HG03565 (cell line): ENCODE results near the gene LAMB2.

Experiments used
- ATAC-seq: cut with Tn5 transposase; IDR thresholded peaks from one replicate; pipeline ENCODE4 v1.9.1; 2021; ENCODE audit warnings: mild to moderate bottlenecking, moderate library complexity; ENCODE audit not compliant: unreplicated experiment

The LAMB2 gene

GRCh38 chr3:49161808-49162530 is 29.1 kb upstream of the LAMB2 start:
- no peak for ATAC-seq

DNA sequence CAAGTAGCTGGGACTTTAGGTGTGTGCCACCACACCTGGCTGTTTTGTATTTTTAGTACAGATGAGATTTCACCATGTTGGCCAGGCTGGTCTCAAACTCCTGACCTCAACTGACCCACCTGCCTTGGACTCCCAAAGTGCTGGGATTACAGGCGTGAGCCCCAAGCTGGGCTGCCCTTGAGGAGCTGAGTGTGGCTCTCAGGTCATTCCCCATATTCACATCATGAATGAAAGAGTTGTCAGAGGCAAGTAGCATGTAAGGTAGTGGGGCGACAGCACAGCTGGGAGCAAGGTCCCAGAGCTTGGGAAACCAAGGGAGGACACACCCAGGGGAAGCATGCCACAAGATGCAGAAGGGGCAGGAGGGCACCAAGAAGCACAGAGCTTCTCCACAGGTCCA is 28.3 kb upstream of the LAMB2 start:
- no peak for ATAC-seq

DNA sequence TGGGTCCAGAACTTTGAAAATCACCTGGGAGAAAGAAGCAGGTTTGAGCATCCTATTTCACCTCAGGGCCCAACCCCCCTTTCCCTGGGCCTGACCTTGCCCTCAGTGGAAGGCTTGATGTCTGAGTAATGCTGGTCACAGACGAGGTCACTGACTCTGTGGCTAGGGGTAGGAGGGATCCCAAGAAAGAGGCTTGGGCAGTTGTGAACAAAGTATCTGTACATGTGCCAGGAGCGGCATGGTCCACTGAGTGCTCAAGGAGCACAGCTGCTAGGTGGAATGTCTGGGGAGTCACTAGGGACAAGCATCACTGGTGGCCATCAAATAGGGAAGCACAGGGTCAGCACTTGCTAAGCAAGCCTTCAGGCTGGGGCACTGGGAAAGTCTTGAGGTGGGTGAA is 25.9 kb upstream of the LAMB2 start:
- ATAC-seq: no peak

- no peak for ATAC-seq
Measured at GRCh38 chr3:49158103-49158709, 25.4 kb upstream of the LAMB2 start.

GRCh38 chr3:49157289-49157688 is 24.4 kb upstream of the LAMB2 start:
- ATAC-seq: no peak

GRCh38 chr3:49153349-49153912 is 20.6 kb upstream of the LAMB2 start:
- ATAC-seq: no peak

DNA sequence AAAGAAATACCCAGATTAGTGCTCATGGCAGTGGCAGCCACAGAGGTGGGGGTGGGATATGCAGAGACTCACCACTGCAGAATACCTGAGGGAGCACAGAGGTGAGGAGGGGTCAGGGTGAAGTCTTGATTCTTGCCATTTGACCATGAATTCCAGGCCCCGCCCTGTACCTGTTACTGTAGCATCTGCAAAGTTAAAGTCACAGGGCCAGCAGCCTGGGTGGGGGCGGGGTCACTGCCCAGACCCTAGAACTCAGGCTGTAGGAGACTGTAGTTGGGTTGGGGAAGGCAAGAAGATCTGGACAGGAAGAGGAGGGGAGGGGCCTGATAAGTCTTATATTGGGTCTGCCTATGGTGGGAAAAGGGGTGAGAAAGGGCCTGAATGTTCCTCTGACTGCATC is 18.8 kb upstream of the LAMB2 start:
- no peak for ATAC-seq

- no peak for ATAC-seq
Measured at GRCh38 chr3:49148159-49148558, 15.3 kb upstream of the LAMB2 start.

DNA sequence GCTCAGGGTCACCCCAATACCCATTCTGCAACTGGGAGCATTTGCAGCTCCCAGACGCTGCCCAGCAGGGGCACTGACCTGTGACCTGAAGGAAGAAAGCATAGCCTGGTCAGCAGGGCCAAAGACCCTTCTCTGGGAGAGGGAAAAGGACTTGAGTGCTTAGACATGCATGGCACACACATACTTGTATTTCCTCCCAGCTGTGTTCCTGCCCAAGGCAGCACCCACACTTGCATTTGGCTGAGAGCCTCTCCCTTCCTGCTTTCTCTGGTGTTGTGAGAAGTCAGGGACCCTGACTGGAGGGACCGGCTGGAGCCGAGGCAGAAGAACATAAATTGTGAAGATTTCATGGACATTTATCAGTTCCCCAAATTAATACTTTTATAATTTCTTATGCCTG is 7.2 kb upstream of the LAMB2 start:
- ATAC-seq: no peak

DNA sequence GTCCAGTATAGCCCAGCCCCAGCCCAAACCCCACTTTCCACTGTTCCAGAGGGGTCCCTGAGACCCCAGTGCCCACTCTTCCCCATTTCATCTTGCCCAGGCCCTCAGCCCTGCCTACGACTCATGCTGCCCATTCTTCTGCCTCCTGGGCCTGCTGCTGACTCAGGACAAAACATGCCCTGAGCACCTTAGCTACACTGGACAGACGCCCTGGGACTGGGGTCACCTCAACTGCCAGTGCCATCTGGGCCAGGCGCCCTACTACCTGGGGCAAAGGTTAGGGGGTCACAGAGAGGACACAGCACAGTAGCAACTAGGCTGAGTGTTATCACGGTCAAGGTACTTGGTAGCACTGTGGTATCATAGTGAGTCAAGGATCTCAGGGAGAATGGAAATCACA is 2.6 kb upstream of the LAMB2 start:
- no peak for ATAC-seq

DNA sequence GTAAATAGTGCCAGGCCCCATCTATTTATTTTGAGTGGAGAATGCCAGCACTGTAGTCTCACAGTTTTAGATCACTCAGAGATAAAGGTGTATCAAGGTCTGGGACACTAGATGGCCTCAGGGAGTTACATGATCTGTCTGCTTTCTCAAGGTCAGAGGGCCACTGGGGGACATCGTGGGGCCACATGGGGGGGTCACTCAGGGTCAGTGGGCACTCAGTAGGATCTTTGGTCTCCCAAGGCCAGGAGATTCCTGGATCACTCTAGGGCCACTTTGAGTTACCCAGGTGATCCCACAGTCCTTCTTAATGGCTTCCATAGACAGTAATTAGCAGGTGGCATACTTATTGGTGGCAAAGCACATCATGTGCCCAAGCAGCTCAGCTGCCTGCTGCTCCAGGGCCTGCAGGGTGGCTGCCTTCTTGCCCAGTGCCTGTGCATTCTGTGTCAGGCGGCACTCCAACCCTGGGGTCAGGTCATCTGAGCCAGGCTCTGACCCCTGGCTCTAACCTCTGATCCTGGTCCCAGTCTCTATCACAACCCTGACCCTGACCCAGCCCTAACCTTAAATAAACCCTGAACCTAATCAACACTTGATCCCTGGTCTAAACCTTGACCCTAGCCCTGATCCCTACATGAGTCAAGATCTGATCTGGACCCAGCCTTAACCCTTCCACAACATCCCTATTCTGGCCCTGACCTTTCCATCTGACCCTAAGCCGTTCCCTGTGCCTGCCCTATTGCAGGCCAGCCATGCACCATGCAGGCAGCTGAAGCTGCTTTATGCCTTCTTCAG is 1.8 kb upstream of the LAMB2 start:
- ATAC-seq: no peak

DNA sequence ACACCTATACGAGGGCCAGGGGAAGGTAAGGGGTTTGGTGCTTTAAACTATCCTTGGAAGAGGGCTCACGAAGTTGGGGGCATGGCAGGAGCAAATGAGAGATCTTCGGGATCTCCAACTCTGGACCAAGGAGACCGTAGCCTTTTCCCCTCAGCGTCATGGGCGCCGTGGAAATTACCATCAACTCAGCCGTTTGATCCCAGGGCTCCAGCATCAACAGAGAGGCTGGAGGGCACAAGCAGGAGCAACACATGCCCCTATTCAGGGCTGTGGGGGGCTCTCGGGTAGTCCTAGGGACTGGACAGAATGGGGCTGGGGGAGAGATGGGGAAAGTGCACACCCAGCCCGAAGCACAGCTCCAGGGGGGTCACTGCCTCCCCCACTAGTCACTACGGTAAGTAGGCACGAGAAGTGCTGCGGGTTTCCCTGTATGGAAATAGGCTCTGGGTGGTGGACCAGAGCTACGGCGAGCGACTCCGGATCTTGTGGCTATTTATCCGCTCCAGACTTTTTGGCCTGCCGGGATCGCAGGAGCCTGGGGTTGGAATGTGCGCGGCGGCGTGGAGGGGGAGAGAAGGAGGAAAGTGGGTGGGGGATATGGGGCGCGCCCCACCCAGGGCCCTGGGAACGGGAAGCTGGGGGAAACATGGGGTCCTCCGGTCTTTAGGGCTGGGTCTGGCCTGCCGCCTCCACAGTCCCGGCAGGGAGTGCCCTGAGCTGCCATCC is 539 bp upstream of the LAMB2 start:
- no peak for ATAC-seq

DNA sequence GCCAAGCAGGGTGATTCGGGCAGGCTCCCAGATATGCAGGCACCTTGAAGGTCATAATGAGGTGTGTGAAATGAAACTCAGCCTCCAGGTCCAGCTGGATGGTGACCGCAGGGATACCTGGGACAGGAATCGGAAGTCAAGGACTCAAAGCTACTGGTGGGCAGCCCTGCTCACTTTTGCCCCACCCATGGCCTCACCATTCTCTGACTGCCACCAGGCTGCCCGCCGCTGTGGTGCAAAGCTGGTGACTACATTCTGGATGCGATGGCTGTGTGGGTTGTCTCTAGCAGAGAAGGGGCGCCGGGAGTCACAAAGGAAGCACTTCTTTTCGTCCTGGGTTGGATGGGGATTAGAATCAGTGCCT is 795 bp downstream of the LAMB2 start:
- no peak for ATAC-seq

GRCh38 chr3:49131576-49131975 is 1.3 kb downstream of the LAMB2 start:
- no peak for ATAC-seq

DNA sequence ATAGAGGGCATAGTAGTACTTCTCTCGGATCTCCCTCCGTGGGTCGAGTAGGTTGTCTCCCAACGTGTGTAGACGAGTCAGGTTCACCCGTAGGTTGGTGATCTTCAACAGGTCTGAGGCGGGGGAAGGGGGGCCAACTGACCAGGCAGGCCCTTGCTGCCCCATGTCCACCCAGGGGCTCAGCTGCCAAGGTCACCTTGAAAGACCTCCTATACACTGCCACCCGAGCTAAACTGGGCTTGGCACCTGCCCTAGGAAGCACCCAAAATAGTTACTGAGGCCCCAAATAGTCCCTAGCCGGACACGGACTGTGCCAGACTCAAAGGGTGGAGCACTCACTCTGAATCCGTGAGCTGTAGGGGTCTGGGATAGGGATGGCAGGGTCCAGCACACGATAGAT is 1.8 kb downstream of the LAMB2 start:
- no peak for ATAC-seq

- no peak for ATAC-seq
Measured at GRCh38 chr3:49124991-49125670, 7.7 kb downstream of the LAMB2 start.

- no peak for ATAC-seq
Measured at GRCh38 chr3:49124203-49124602, 8.6 kb downstream of the LAMB2 start.

GRCh38 chr3:49123687-49124086 is 9.2 kb downstream of the LAMB2 start:
- ATAC-seq: no peak

GRCh38 chr3:49122886-49123545 is 9.8 kb downstream of the LAMB2 start:
- no peak for ATAC-seq

- no peak for ATAC-seq
Measured at GRCh38 chr3:49122451-49122850, 10.4 kb downstream of the LAMB2 start.
